Ovary (tissue), 3 donors: ENCODE results near the gene LAT.

Experiments
- CTCF ChIP-seq, 3 donors: fragments of 450-650 bp in 2 of 3; fragments of 200-600 bp in 1 of 3; IDR thresholded peaks; one replicate each; pipeline versions ENCODE4 v1.5.1 to v1.8.0; 2016 to 2022; ENCODE audit warnings: antibody characterized with exemption in 3 of 3, mild to moderate bottlenecking in 1 of 3
- POLR2A ChIP-seq: fragments of 450-650 bp; IDR thresholded peaks from one replicate; pipeline ENCODE4 v1.6.1; 2017; ENCODE audit warnings: antibody characterized with exemption, mild to moderate bottlenecking, moderate library complexity
- donor health status: DM: no; HTN: no; CAD: no.

GRCh38 chr16:28943281-28943680 is 41.6 kb upstream of the LAT start:
- no peak for TF ChIP-seq CTCF (IDR thresholded peaks at IDR 0.05)
- TF ChIP-seq POLR2A: no peak
